SK-N-SH treated with all-trans-retinoic acid at 6 μM for 48 hours (cell line): Measurements from ENCODE around the gene GNA14.

Experiments
- ARNTL ChIP-seq: fragments of 450-650 bp; formaldehyde crosslinking; IDR thresholded peaks from 2 replicates; pipeline ENCODE4 v1.5.0; 2020; ENCODE audit warnings: low read depth, mild to moderate bottlenecking, moderate library complexity, borderline replicate concordance
- ESRRG ChIP-seq: fragments of 250-450 bp; sonication (Bioruptor Pico); IDR thresholded peaks from 2 replicates; pipeline ENCODE4 v1.6.1; 2021; ENCODE audit warnings: mild to moderate bottlenecking
- GLIS3 ChIP-seq: fragments of 250-450 bp; sonication (Bioruptor Pico); IDR thresholded peaks from 2 replicates; pipeline ENCODE4 v1.5.0; 2020; ENCODE audit warnings: mild to moderate bottlenecking, moderate library complexity
- POU6F1 ChIP-seq: fragments of 250-450 bp; sonication (Bioruptor Pico); IDR thresholded peaks from 2 replicates; pipeline ENCODE4 v1.8.0; 2021; ENCODE audit warnings: low read depth, mild to moderate bottlenecking, moderate library complexity, borderline replicate concordance
- PPARA ChIP-seq: fragments of 250-450 bp; sonication (Bioruptor Pico); IDR thresholded peaks from 2 replicates; pipeline ENCODE4 v1.5.0; 2020; ENCODE audit warnings: mild to moderate bottlenecking, borderline replicate concordance
- RARB ChIP-seq: fragments of 250-450 bp; sonication (Bioruptor Pico); IDR thresholded peaks from 2 replicates; pipeline ENCODE4 v1.8.0; 2021; ENCODE audit warnings: mild to moderate bottlenecking, moderate library complexity
- TCF4 ChIP-seq: fragments of 250-450 bp; sonication (Bioruptor Pico); IDR thresholded peaks from 2 replicates; pipeline ENCODE4 v1.8.0; 2021; ENCODE audit warnings: mild to moderate bottlenecking, moderate library complexity, borderline replicate concordance
- TOX ChIP-seq: fragments of 250-450 bp; sonication (Bioruptor Pico); IDR thresholded peaks from 2 replicates; pipeline ENCODE4 v1.8.0; 2021; ENCODE audit warnings: mild to moderate bottlenecking, moderate library complexity, borderline replicate concordance
- ZC3H10 ChIP-seq: fragments of 250-450 bp; sonication (Bioruptor Pico); IDR thresholded peaks from 2 replicates; pipeline ENCODE4 v1.5.1; 2021; ENCODE audit warnings: mild to moderate bottlenecking, moderate library complexity
- ZFP30 ChIP-seq: fragments of 450-650 bp; formaldehyde crosslinking; IDR thresholded peaks from 2 replicates; pipeline ENCODE4 v1.5.0; 2022; ENCODE audit warnings: mild to moderate bottlenecking, moderate library complexity
- ZNF70 ChIP-seq: fragments of 450-650 bp; formaldehyde crosslinking; IDR thresholded peaks from 2 replicates; pipeline ENCODE4 v1.5.0; 2020; ENCODE audit warnings: mild to moderate bottlenecking, moderate library complexity
- ZNF8 ChIP-seq: fragments of 450-650 bp; formaldehyde crosslinking; IDR thresholded peaks from 2 replicates; pipeline ENCODE4 v1.5.0; 2020; ENCODE audit warnings: mild to moderate bottlenecking, moderate library complexity
- TF ChIP-seq, protein P1 (sequence below): fragments of 250-450 bp; sonication (Bioruptor Pico); IDR thresholded peaks from 2 replicates; pipeline ENCODE4 v1.5.1; 2020; ENCODE audit warnings: low read depth, mild to moderate bottlenecking, moderate library complexity

- no peak for TF ChIP-seq TCF4 (CRISPR knock-in tag)
- no peak for TF ChIP-seq POU6F1 (CRISPR knock-in tag)
- no peak for TF ChIP-seq GLIS3 (CRISPR knock-in tag)
- no peak for TF ChIP-seq ZNF8 (CRISPR knock-in tag)
- TF ChIP-seq ZNF70 (CRISPR knock-in tag): no peak
- TF ChIP-seq RARB (CRISPR knock-in tag): no peak
- no peak for TF ChIP-seq ARNTL (CRISPR knock-in tag)
- TF ChIP-seq, protein P1, sequence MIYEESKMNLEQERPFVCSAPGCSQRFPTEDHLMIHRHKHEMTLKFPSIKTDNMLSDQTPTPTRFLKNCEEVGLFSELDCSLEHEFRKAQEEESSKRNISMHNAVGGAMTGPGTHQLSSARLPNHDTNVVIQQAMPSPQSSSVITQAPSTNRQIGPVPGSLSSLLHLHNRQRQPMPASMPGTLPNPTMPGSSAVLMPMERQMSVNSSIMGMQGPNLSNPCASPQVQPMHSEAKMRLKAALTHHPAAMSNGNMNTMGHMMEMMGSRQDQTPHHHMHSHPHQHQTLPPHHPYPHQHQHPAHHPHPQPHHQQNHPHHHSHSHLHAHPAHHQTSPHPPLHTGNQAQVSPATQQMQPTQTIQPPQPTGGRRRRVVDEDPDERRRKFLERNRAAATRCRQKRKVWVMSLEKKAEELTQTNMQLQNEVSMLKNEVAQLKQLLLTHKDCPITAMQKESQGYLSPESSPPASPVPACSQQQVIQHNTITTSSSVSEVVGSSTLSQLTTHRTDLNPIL: no peak
- TF ChIP-seq ZC3H10 (CRISPR knock-in tag): no peak
- TF ChIP-seq TOX: no peak
- no peak for TF ChIP-seq PPARA
- TF ChIP-seq ESRRG (CRISPR knock-in tag): no peak
- no peak for TF ChIP-seq ZFP30 (CRISPR knock-in tag)
Observed at GRCh38 chr9:77556396-77556795, 91.7 kb downstream of the GNA14 start.
